ENCODE results near the gene MAP2K1.

The MAP2K1 gene

GRCh38 chr15:66399276-66399675 lies 12.6 kb downstream of the MAP2K1 start:
- FAIRE-seq (no peak), DNase-seq (ENCODE audit: insufficient read length, low spot score) (no peak)
- no peak for TF ChIP-seq CTCF (IDR thresholded peaks at IDR 0.05; ENCODE audit: insufficient read depth, missing control alignments)

- no peak for TF ChIP-seq CTCF (IDR thresholded peaks at IDR 0.05; ENCODE audit: insufficient read depth, missing control alignments)
- DNase-seq (ENCODE audit: insufficient read length, low spot score): no peak
- FAIRE-seq: no peak
Observed at GRCh38 chr15:66400351-66400774, 13.7 kb downstream of the MAP2K1 start.

- FAIRE-seq (no peak), DNase-seq (ENCODE audit: insufficient read length, low spot score) (no peak)
- no peak for TF ChIP-seq CTCF (IDR thresholded peaks at IDR 0.05; ENCODE audit: insufficient read depth, missing control alignments)
Observed at GRCh38 chr15:66401130-66402021, 14.7 kb downstream of the MAP2K1 start.

- TF ChIP-seq CTCF (IDR thresholded peaks at IDR 0.05; ENCODE audit: insufficient read depth, missing control alignments): no peak
- FAIRE-seq (no peak), DNase-seq (ENCODE audit: insufficient read length, low spot score) (no peak)
Observed at GRCh38 chr15:66402761-66403284, 16.1 kb downstream of the MAP2K1 start.

- DNase-seq (ENCODE audit: insufficient read length, low spot score) (no peak), FAIRE-seq (no peak)
- TF ChIP-seq CTCF (IDR thresholded peaks at IDR 0.05; ENCODE audit: insufficient read depth, missing control alignments): no peak
Observed at GRCh38 chr15:66403323-66403722, 16.6 kb downstream of the MAP2K1 start.

GRCh38 chr15:66404122-66404521 lies 17.4 kb downstream of the MAP2K1 start:
- no peak for DNase-seq (ENCODE audit: insufficient read length, low spot score)
- FAIRE-seq: no peak
- TF ChIP-seq CTCF (IDR thresholded peaks at IDR 0.05; ENCODE audit: insufficient read depth, missing control alignments): no peak

GRCh38 chr15:66404532-66404931 lies 17.8 kb downstream of the MAP2K1 start:
- DNase-seq (ENCODE audit: insufficient read length, low spot score): no peak
- TF ChIP-seq CTCF (IDR thresholded peaks at IDR 0.05; ENCODE audit: insufficient read depth, missing control alignments): no peak
- no peak for FAIRE-seq

All from D721Med (cell line).